Motor neuron (in vitro differentiated cells): Measurements from ENCODE around the gene RHAG. TPM values are rescaled to one million over a fixed set of nuclear protein-coding genes. Genes with fewer than 3 reads are reported as not detected.
A peak's percentile ranks its signal among the peaks of the same experiment; 100 is the strongest.
"Not testable (repeated sequence)": the region's sequence is repeated elsewhere in the genome, so short reads cannot be mapped to it uniquely, and the experiment has no call there.

Source experiments
- ATAC-seq, 8 experiments: fragments of 200-7000 bp; cut with Tn5 transposase; replicated peaks in 6 of 8; 2 replicates each; pipeline ENCODE4 v1.8.0; 2021; ENCODE audit warnings: mild to moderate bottlenecking in 8 of 8, moderate library complexity in 8 of 8
- H3K27ac ChIP-seq, 2 donors: fragments of 250-450 bp; sonication (Bioruptor Pico); 2 replicates each; pipeline ENCODE4 v1.9.0; 2021; ENCODE audit warnings: antibody characterized with exemption in 2 of 2, mild to moderate bottlenecking in 2 of 2, moderate library complexity in 1 of 2
- H3K4me1 ChIP-seq, 2 donors: fragments of 250-450 bp; sonication (Bioruptor Pico); replicated peaks in 1 of 2; 2 replicates each; pipeline ENCODE4 v1.6.1; 2021; ENCODE audit warnings: antibody characterized with exemption in 2 of 2, mild to moderate bottlenecking in 2 of 2, moderate library complexity in 1 of 2
- H3K4me3 ChIP-seq, 5 donors: fragments of 250-450 bp; sonication (Bioruptor Pico); 2 replicates each; pipeline ENCODE4 v1.9.0; 2021; ENCODE audit warnings: antibody characterized with exemption in 5 of 5, mild to moderate bottlenecking in 5 of 5, moderate library complexity in 4 of 5
- whole genome bisulfite sequencing, 10 experiments: fragments of 450-650 bp; shearing (Covaris generic); methylation state at CpG; one replicate each; pipeline ENCODE4 v1.0.0; 2022; 5-methylcytosine and 5-hydroxymethylcytosine counted together
- in situ Hi-C, 9 experiments: fragments of 400-800 bp; cut with MboI; loops; one replicate each; pipeline ENCODE4 v1.15.0; 2021; ENCODE audit warnings: low sequenced_read_pairs in 9 of 9, low pct_unique_long_range_greater_than_20kb in 2 of 9; ENCODE audit not compliant: unreplicated experiment in 9 of 9
- total RNA-seq, 8 experiments: library from RNA; unstranded; fragments of 300-600 nt; gene quantifications; 2 replicates each; pipeline versions ENCODE4 v1.2.3 to v1.2.4, GENCODE V29; 2022

The RHAG gene
- total RNA-seq, 8 experiments from 2014 or later: 0.28 TPM; not detected in 7

DNA sequence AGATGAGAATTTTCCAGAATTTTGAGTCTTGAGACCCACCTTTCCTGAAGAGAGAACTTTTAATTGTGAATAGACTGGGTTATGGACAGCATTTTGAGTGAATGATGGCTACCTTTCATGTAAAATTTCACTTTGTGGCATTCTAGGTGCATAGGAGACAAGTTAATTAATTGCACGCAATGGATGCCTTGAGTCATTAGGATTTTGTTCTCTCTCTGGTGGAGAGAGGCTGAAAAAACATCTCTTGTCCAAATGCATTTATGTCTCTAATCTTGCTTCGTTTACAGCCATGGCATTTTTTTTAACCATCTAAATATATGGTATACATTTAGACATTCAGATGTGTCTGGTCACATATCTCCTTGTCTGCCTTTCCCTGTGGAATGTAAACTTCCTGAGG, 3.1 kb downstream of the RHAG start:
- ATAC-seq: no peak
- H3K27ac ChIP-seq: no peak overlapping the region
- H3K4me1 ChIP-seq: no peaks in the 10 kb centered on the region
- 8 to 100% (median 59%) methylated on average over 1 to 2 of the region's 2 CpGs for WGBS, 10 experiments
- no peak overlapping the region for H3K4me3 ChIP-seq
- in situ Hi-C loops: loop anchor here in 2 of 9 experiments (25.0 kb wide), 2 partner anchors 204 to 404 kb away; partner anchors contain the start of gene DEFB112 (in 1 of the 2)

DNA sequence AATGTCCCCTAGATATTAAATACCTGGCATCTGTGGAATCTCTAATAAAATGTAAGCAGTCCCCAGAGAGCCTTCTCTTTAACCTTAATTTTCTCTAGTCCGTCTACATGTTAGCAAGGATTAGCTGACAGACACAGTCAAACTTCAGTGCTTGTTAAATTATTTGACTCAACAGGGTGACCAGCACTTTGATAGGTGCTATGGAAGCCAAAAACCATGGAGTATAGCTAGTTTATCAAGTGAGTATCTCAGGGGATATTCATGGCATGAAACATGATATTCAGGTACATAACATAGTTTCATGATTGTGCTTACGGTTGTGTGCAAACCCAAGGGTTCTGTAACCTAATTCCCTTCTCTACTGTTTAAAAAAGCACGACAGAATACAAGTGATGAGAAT, 3.9 kb downstream of the RHAG start:
- in situ Hi-C loops: loop anchor here in 2 of 9 experiments (25.0 kb wide), 2 partner anchors 205 to 405 kb away; partner anchors contain the start of gene DEFB112 (in 1 of the 2)
- Histone ChIP-seq H3K4me1 (no peaks in the 10 kb centered on the region), H3K27ac (no peak overlapping the region), H3K4me3 (no peak overlapping the region)
- no peak for ATAC-seq
- WGBS, 10 experiments: 0 to 93% (median 60%) methylated on average over 1 to 3 of the region's 3 CpGs; no CpG with 5 or more reads in 1 of the 10 experiments

DNA sequence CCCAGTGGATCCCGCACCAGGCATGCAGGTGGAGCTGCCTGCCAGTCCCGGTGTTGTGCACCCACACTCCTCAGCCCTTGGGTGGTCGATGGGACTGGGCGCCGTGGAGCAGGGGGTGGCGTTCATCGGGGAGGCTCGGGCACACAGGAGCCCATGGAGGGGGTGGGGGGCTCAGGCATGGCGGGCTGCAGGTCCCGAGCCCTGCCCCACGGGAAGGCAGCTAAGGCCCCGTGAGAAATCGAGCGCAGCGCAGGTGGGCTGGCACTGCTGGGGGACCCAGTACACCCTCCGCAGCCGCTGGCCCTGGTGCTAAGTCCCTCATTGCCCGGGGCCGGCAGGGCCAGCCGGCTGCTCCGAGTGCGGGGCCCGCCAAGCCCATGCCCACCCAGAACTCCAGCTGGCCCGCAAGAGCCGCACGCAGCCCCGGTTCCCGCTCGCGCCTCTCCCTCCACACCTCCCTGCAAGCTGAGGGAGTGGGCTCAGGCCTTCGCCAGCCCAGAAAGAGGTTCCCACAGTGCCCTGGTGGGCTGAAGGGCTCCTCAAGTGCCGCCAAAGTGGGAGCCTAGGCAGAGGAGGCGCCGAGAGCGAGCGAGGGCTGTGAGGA, 7.1 kb downstream of the RHAG start:
- not testable (repeated sequence) for H3K4me3 ChIP-seq, H3K4me1 ChIP-seq, ATAC-seq, H3K27ac ChIP-seq
- 80% methylated on average over 1 of the region's 36 CpGs; no CpG with 5 or more reads in 9 of the 10 experiments for WGBS, 10 experiments
- in situ Hi-C loops: loop anchor here in 2 of 9 experiments (25.0 kb wide), 2 partner anchors 208 to 408 kb away; partner anchors contain the start of gene DEFB112 (in 1 of the 2)

DNA sequence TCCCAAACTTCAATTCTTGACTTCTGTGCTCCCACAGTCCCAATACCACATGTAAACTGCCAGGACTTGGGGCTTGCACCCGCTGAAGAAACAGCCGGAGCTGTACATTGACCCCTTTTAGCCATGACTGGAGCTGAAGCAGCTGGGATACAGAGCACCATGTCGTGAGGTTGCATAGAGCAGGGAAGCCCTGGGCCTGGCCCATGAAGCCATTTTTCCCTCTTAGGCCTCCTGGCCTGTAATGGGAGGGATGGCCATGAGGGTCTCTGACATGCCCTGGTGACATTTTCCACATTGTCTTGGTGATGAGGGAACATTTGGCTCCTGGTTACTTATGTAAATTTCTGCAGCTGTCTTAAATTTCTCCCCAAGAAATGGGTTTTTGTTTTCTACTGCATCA, 9.8 kb downstream of the RHAG start:
- Histone ChIP-seq H3K4me3 (no peak overlapping the region), H3K4me1 (no peaks in the 10 kb centered on the region), H3K27ac (no peak overlapping the region)
- 20 to 100% (median 88%) methylated on average over 1 to 3 of the region's 3 CpGs; no CpG with 5 or more reads in 5 of the 10 experiments for WGBS, 10 experiments
- in situ Hi-C loops: loop anchor here in 2 of 9 experiments (25.0 kb wide), 2 partner anchors 210 to 410 kb away; partner anchors contain the start of gene DEFB112 (in 1 of the 2)
- ATAC-seq: no peak

DNA sequence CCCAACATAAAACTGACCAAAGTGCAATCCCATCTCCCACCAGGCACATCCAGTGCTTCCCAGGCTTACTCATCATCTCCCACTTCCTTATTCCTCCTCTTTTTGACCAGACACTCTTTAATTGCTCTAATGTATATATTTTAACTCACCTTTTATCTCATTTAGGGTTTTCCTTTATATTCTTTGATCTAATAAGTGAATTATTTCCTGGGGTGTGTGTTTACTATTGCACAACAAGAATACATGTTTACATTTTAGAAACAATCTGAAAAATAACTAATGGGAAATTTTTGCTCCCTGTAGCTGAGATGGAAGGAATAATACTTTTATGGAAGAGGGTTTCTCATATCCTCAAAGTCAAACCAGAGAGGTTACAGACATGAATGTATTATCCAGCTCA, 18.4 kb downstream of the RHAG start:
- no peak for ATAC-seq
- Histone ChIP-seq H3K27ac (no peak overlapping the region), H3K4me1 (no peaks in the 10 kb centered on the region), H3K4me3 (no peak overlapping the region)
- in situ Hi-C loops: loop anchor here in 2 of 9 experiments (10.0 to 25.0 kb wide), 2 partner anchors 83 to 244 kb away; partner anchors contain the start of gene CRISP1 (in 1 of the 2)

DNA sequence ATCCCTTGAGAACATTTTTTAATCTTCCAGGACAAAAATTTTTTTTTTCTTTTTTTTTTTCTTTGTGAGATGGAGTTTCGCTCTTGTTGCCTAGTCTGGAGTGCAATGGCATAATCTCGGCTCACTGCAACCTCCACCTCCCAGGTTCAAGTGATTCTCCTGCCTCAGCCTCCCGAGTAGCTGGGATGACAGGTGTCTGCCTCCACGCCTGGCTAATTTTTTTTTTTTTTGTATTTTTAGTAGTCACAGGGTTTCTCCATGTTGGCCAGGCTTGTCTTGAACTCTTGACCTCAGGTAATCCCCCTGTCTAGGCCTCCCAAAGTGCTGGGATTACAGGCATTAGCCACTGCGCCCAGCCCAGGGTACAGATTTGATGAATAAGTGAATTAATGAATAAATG, 22.5 kb downstream of the RHAG start:
- ATAC-seq, H3K4me3 ChIP-seq, H3K4me1 ChIP-seq, H3K27ac ChIP-seq: not testable (repeated sequence)
- 40 to 94% (median 67%) methylated on average over 2 to 5 of the region's 5 CpGs; no CpG with 5 or more reads in 2 of the 10 experiments for WGBS, 10 experiments
- in situ Hi-C loops: loop anchor here in 2 of 9 experiments (10.0 to 25.0 kb wide), 2 partner anchors 79 to 248 kb away; partner anchors contain the start of gene CRISP1 (in 1 of the 2)

DNA sequence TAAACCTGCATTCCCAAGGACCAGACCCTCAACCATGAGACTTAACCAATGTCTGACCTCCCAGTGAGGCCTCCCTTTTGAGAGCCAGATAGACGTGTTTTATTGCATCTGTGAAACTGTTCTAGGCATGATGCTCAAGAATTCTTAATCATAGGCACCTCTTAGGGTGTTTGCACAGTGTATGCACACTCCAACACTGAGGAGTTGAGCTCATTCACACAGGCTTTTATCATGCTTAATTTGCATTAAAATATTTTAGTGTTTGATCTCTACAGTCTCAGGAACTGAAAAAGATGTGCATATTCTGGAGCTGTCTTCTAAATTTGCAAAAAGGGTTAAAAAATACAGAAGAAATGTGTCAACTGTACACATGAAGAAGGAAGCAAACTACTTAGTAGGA, 27.4 kb downstream of the RHAG start:
- peak in 4 of 8 experiments; percentile 23 to 92 (median 90) for ATAC-seq
- in situ Hi-C loops: loop anchor here in 1 of 9 experiments (25.0 kb wide), 1 partner anchor 253 kb away; the partner anchor contains the start of gene CRISP1
- Histone ChIP-seq H3K4me3 (no peak overlapping the region), H3K27ac (no peak overlapping the region), H3K4me1 (no peaks in the 10 kb centered on the region)
- 0 to 80% (median 13%) methylated on average over 1 of the region's 1 CpG; no CpG with 5 or more reads in 7 of the 10 experiments for WGBS, 10 experiments

DNA sequence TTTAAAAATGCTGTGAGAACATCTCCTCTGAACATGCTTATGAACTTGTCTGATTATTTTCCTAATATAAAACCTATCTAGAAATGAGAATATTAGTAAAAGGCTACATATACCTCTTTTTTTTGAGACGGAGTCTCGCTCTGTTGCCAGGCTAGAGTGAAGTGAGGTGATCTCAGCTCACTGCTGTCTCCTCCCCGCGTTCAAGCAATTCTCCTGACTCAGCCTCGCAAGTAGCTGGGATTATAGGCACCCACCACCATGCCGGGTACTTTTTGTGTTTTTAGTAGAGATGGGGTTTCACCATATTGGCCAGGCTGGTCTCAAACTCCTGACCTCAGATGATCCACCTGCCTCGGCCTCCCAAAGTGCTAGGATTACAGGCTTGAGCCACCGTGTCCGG, 28.4 kb downstream of the RHAG start:
- not testable (repeated sequence) for H3K4me1 ChIP-seq, H3K27ac ChIP-seq, H3K4me3 ChIP-seq, ATAC-seq
- in situ Hi-C loops: loop anchor here in 1 of 9 experiments (25.0 kb wide), 1 partner anchor 254 kb away; the partner anchor contains the start of gene CRISP1
- WGBS, 10 experiments: 67 to 100% (median 79%) methylated on average over 2 to 9 of the region's 9 CpGs; no CpG with 5 or more reads in 2 of the 10 experiments

DNA sequence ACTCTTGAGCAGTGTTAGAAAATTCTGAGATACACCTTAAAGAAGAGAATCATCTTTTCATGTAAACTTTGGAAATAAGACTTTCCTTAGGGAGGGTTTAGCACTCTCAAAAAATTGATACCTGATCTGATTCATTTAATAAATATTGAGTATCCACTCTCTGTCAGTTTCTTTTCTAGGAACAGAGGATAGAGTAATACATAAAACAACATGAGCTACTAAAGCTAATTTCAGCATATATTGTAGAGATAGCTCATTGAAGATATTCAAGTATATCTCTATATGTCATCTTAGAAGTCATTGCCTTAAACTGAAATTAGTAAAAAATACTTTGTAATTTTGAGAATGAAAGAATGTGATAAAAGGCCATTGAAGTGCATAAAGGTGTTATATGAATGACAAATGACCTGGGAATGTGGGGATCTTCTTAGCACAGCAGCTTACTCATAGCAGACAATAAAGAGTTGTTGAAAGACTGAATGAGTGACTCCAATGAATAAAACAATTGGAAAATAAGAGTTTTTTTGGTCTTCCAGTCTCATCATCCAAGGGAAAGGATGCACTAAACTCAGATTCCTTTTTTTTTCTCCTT, 29.2 kb downstream of the RHAG start:
- Histone ChIP-seq H3K27ac (no peak overlapping the region), H3K4me3 (no peak overlapping the region), H3K4me1 (no peaks in the 10 kb centered on the region)
- no peak for ATAC-seq
- in situ Hi-C loops: loop anchor here in 1 of 9 experiments (25.0 kb wide), 1 partner anchor 255 kb away; the partner anchor contains the start of gene CRISP1

DNA sequence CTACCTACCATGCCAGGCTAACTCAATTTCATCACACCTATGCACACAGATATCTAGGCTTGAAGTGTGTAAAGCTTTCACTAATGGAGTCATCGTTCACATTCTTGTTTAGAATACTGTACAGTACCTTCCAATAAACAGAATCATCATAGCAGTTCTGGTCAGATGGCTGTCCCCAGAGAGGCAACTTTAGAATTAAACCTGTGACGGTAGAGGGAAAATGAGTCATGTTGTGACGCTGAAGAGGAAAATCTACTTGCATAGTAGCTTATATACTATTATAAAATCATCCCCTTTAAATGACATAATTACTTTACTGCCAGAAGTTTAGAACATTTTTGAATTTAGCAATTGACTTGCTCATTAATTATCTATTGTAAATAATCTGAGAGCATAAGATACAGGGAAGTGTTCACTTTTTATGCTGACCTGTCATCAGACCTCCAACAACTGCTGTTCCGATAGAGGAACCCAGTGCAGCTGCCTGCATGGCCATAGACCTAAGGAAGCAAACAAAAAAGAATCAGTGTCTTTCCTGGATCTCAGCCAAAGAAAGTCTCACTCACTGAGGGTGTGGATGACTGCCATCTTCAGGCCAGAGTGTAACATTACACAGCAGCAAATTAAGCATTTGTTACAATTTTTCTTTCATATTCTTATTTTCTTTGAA, 29.8 kb downstream of the RHAG start:
- in situ Hi-C loops: loop anchor here in 1 of 9 experiments (25.0 kb wide), 1 partner anchor 255 kb away; the partner anchor contains the start of gene CRISP1
- 0 to 100% (median 41%) methylated on average over 2 to 4 of the region's 4 CpGs; no CpG with 5 or more reads in 2 of the 10 experiments for WGBS, 10 experiments
- Histone ChIP-seq H3K4me3 (no peak overlapping the region), H3K27ac (no peak overlapping the region), H3K4me1 (no peaks in the 10 kb centered on the region)
- peak; percentile 32 to 85 (median 56) for ATAC-seq

DNA sequence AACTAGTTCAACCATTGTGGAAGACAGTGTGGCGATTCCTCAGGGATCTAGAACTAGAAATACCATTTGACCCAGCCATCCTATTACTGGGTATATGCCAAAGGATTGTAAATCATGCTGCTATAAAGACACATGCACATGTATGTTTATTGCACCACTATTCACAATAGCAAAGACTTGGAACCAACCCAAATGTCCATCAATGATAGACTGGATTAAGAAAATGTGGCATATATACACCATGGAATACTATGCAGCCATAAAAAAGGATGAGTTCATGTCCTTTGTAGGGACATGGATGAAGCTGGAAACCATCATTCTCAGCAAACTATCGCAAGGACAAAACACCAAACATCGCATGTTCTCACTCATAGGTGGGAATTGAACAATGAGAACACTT, 32.6 kb downstream of the RHAG start:
- not testable (repeated sequence) for H3K27ac ChIP-seq, H3K4me3 ChIP-seq, H3K4me1 ChIP-seq, ATAC-seq
- in situ Hi-C loops: loop anchor here in 1 of 9 experiments (25.0 kb wide), 1 partner anchor 258 kb away; the partner anchor contains the start of gene CRISP1
- no CpG with 5 or more reads among the region's 3 CpGs for WGBS, 10 experiments

DNA sequence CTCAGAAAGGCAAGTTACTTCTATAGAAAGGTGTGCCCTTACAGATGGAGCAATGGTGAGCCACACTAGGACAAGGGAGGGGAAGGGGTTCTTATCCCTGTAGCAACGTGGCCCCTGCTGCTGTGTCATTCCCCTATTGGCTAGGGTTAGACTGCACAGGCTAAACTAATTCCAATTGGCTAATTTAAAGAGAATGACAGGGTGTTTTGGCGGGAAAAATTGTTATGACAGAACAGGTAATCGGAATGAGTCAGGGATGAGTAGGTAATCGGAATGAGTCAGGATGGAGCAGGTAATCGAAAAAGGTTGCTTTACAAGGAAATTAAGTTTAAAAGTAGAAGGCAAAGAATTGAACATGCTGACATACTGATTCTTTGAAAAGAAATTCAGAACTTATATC, 49.4 kb downstream of the RHAG start:
- H3K27ac ChIP-seq, in situ Hi-C loops, ATAC-seq, H3K4me1 ChIP-seq, H3K4me3 ChIP-seq: not testable (repeated sequence)
- WGBS, 10 experiments: 32 to 93% (median 81%) methylated on average over 1 to 5 of the region's 5 CpGs

DNA sequence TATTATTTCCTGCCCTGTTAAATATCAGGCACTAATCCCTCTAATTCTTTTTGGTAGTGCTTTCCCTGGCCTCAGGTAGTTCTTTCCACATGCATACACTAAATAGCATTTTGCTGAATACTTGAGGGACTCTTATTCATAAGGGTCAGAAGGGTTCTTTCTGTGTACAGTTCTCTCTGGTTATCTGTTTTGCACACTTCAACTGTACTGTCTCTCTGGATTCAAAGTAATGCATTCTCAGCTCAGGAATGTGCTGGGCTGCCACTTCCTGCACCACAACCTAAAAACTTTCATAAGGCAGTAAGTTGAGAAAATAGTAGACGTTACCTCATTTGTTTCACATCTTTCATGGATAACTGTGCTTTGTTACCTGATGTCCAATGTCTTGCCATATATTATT, 54.1 kb downstream of the RHAG start:
- no peak overlapping the region for H3K4me3 ChIP-seq
- no peak overlapping the region for H3K27ac ChIP-seq
- in situ Hi-C loops: no loop called here
- WGBS, 10 experiments: 13 to 100% (median 82%) methylated on average over 1 of the region's 1 CpG; no CpG with 5 or more reads in 2 of the 10 experiments
- no peaks in the 10 kb centered on the region for H3K4me1 ChIP-seq
- peak in 1 of 8 experiments; percentile 54 for ATAC-seq
